ENCODE measurements around the gene KCNQ1.
"Not testable (repeated sequence)": the region's sequence is repeated elsewhere in the genome, so short reads cannot be mapped to it uniquely, and the experiment has no call there.

The KCNQ1 gene

GRCh38 chr11:2631161-2631560, 186.4 kb downstream of the KCNQ1 start:
- no peak for DNase-seq

DNA sequence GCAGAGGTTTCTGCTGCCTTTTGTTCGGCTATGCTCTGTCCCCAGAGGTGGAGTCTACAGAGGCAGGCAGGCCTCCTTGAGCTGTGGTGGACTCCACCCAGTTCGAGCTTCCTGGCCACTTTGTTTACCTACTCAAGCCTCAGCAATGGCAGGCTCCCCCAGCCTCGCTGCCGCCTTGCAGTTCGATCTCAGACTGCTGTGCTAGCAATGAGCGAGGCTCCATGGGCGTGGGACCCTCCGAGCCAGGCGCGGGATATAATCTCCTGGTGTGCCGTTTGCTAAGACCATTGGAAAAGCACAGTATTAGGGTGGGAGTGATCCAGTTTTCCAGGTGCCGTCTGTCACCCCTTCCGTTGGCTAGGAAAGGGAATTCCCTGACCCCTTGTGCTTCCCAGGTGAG, 195.0 kb downstream of the KCNQ1 start:
- DNase-seq = not testable (repeated sequence)

GRCh38 chr11:2641623-2642022, 196.8 kb downstream of the KCNQ1 start:
- DNase-seq = no peak

DNA sequence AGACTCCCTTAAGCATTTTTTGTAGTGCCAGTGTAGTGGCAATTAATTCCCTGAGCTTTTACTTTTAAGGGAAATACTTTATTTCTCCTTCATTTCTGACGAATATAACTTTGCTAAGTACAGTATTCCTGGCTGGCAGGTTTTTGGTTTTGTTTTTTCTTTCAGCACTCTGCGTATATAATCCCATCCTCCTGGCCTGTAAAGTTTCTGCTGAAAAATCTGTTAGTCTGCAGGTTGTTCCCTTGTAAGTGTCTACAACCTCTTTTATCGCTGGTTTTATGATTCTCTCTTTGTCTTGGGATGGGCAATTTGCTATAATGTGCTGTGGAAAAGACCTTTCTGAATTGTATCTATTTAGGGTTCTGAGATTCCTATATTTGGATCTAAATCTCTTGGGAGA, 198.9 kb downstream of the KCNQ1 start:
- no peak for DNase-seq

GRCh38 chr11:2644844-2645778, 200.3 kb downstream of the KCNQ1 start:
- DNase-seq = no peak

DNA sequence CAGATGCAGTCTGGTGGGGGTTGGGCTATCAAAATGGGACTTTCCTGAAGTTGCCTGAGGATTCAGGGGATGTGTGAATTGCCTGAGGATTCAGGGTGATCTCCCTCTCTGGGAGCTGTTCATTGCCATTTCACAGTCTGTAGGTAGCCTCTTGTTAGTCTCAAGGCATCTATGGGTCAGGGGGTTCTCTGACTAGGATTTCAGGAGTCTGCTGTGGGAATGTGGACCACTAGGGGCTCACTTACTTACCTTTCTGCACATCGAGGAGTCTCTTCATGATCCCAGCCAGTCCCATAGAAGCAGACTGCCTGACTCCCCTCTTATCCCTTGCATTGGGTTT, 200.9 kb downstream of the KCNQ1 start:
- DNase-seq = no peak

DNA sequence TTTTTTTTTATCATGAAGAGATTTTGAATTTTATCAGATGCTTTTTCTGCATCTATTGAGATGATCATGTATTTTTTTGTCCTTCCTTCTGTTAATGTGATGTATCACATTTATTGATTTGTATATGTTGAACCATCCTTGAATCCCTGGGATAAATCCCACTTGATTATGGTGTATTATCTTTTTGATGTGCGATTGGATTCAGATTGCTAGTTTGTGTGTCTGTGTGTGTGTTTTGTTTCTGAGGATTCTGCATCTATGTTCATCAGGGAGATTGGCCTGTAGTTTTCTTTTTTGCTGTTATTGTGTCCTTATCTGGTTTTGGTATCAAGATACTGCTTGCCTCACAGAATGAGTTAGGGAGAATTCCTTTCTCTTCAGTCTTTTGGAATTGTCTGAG, 202.4 kb downstream of the KCNQ1 start:
- DNase-seq = no peak

GRCh38 chr11:2647953-2648352, 203.1 kb downstream of the KCNQ1 start:
- no peak for DNase-seq

DNA sequence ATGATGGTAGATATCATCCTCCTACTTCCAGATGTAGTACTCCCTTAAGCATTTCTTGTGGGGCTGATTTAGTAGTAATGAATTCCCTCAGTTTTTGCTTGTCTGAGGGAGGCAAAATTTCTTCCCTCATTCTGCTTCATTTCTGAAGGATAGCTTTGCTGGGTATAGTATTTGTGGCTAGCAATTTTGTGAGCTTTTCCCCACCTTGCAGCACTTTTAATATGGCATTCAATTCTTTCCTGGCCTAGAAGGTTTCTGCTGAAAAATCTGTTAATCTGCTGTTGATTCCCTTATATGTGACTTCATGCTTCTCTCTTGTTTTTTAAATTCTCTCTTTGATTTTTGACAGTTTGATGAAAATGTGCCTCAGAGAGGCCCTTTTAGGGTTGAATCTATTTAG, 204.6 kb downstream of the KCNQ1 start:
- no peak for DNase-seq

- DNase-seq = no peak
Measured at GRCh38 chr11:2649848-2650247, 205.0 kb downstream of the KCNQ1 start.

DNA sequence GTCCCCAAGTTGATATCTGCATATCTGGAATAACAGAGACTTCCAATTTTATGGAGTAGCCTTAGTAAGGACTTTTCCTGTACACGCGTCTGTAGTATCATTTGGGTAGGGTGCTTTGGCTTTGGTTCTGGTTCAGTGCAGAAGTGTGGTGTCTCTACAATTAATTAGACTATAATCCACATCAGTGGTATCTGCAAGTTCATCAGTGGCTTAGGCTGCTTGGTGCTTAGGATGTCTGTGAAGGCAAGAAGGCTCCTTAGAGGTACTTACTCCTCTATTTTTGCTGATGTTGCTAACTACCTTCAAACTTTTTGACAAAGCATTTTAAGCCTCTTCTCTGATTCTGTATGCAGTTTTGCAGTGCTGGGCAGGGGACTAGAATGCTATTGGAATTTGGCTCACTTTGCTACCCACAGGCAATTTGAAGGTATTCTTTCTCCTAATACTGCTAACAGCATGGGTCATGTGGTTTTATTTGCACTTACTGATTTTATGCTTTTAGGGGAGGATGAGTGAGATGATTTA, 205.6 kb downstream of the KCNQ1 start:
- no peak for DNase-seq

DNA sequence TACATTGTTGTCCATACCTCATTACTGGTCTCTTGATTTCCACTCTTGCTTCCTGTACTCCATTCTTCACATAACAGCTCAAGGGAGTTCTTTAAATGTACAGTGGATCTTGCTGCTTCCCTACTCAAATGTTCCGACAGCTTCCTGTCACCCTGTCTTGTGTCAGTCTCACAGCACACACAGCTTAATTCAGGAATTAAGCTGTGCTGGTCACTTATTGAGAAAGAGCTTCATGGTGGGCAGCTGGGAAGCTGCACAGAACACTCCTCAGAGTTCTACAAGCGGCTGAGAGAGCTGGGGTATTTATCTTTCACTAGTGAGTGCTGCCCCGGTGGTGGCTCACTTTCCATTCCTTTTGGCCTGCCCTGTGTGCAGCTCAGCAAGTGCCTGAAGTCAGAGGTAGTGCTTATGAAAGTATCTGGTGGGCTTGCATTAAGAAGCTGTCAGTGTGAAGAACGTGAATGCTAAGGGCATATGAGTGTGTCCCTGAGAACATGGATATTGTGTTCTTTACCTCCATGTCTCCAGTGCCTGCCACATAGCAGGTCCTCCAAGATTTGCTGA, 206.3 kb downstream of the KCNQ1 start:
- no peak for DNase-seq

GRCh38 chr11:2651826-2652271, 207.0 kb downstream of the KCNQ1 start:
- no peak for DNase-seq

- no peak for DNase-seq
Measured at GRCh38 chr11:2652333-2653197, 207.8 kb downstream of the KCNQ1 start.

DNA sequence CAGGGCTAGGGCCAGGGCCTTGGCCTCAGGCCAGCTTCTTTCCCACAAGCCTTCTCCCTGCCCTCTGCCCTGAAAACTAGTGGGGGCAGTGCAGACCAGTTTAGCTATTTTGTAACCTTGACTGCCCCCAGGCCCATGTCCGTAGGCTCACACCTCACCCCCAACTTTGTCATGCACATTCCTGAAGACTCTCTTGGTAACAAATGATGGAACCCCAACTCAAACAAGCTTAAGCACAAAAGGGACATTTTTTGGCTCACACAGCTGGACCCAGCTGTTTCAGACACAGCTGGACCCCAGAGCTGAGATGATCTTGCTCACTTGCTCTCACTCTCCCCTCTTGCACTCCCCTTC, 208.4 kb downstream of the KCNQ1 start:
- DNase-seq = no peak

DNA sequence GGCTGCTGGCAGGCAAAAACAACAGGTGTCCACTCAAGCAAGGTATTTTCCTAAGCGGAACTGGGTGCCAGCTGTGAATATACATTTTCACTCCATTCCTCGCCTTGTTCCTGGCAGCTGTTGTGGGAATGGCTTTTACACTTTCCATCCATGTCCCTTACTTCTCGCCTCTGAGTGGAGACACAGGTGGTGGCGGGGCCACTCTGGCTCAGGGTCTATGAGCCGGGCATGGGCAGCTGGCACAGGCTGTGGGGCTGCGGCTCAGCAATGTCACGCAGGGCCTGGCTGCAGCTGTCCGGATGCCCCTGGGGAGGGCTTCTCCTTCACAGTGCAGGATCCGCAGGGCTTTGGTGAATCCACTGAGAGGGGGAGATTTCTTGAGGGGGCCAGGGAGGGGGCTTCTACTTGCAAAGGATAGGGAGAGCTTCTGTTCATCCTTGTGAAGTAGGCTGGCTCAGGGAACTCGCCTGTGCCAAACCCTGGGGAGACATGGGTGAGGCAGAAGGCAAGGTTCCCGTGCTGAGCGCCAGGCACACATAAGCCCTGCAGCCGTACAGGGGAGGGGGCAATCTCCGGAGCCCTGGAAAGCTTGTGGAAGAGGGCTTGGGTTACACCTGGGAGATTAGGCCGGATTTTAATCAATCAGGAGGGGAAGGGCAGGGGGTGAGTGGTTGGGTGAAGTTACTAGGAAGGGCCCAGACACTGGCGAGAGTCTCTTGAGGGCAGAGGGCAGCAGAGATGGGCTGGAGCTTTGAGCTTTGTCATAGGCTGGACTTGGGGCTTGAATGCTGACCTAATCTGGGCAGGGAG, 209.3 kb downstream of the KCNQ1 start:
- no peak for DNase-seq

DNA sequence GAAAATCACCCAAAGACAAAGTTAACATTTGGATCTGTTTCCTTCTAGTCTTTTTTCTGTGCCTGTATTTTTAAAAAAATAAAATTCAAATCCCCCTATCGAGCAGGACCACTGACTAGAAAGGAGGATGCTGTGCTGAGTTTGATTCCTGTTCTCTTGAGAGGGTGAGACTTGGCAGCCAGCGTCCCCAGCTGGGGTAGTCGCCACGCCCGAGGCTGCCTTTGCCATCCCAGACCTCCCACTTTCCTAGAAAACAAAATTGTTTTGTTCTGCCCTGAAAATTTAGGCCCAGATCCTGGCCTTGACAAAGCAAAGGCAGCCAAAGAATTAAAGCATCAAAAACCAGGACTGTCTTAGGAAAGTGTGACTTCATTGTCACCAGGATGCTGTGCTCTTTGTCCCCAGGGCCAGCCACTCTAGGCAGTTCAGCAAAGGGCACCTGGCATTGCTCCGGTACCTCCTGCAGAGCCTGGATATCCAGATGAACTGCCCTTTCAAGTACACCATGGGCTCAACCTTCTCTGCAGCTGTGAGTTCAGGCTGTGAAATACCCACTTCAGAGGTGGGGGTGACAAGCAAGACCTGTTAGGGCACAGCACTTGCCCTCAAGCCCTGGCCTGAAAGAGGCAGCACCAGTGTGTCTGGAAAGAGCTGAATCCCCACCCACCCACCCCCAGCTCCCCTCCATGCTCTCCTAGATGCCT, 210.4 kb downstream of the KCNQ1 start:
- DNase-seq = no peak

DNA sequence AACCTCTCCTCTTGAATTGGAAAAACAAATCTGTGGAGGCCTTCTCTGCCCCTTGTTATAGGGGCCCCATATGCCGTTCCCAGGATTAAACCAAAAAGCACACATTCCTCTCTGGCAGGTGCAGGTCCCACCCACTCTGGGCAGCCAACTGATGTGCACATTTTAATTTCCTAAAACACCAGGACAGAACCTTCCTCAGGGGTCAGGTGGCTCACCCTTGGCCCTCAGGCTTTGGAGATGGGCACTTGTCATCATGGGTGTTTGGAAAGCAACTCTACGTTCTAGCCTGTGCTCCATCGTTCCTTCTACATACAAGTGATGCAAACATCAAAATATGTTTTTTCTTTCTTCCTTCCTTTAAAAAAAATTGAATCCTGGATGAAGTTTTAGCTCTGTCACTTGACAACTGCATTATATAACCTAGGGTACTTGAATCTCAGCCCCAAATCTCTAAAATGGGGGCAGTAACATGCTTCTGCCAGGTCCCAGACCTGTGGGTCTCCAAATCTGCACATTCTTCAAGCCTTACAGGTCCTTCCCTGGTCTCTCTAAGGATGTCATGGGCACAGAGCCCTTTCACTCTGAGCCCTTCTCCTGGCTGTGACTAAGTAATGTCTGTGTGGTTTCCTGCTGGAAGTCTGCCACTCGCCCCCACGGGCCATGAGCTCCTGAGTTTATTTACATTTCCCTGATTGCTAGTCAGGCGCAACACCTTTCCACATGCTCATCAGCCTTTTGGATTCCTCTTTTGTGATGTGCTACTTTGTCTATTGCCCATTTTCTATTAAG, 211.2 kb downstream of the KCNQ1 start:
- DNase-seq = no peak

- no peak for DNase-seq
Measured at GRCh38 chr11:2656859-2657258, 212.1 kb downstream of the KCNQ1 start.

DNA sequence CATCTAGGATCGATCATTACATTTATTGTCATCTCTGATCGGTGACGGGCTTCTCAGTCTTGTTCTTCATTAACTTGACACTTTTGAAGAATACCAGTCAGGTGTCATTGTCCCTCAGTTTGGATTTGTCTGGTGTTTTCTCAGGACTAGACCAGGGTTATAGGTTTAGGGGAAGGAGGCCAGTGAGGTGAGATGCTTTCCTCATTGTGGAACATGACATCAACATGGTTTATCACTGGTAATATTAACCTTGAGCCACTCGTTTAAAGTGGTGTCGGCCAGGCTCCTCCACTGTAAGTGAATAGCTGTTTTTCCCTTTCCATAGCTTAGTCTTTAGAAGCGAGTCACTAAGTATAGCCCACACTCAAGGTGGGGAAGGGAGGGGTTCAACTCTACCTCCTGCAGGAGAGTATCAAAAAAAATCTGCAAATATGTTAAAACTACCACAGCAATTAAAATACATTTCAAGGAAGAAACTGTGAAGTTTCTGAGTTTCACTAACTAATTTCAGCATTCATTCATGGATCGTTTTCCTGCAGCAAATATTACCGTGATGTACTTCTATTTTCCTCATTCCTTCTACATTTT, 213.0 kb downstream of the KCNQ1 start:
- no peak for DNase-seq

Data from stimulated activated CD4-positive, alpha-beta T cell treated with anti-CD3 and anti-CD28 coated beads, Interleukin-15, amount 100 ng/mL, for 24 hours (primary cell).